Upper lobe of left lung (tissue), 4 donors: Measurements from ENCODE around the gene RGSL1.

Experiments used
- EP300 ChIP-seq, 4 donors: sonication (generic); formaldehyde crosslinking; IDR thresholded peaks; one replicate each; pipeline ENCODE4 v1.5.1; 2017; ENCODE audit warnings: antibody characterized with exemption in 4 of 4, control low read depth in 2 of 4
- POLR2A ChIP-seq, 4 donors: fragments of 450-650 bp; IDR thresholded peaks; one replicate each; pipeline ENCODE4 v1.5.1; 2016 to 2017; ENCODE audit warnings: antibody characterized with exemption in 4 of 4, mild to moderate bottlenecking in 2 of 4
- TF ChIP-seq, protein P1 (sequence below), 6 experiments: fragments of 450-650 bp in 4 of 6; fragments of 200-600 bp in 2 of 6; sonication (generic) in 2 of 6; IDR thresholded peaks; one replicate each; pipeline ENCODE4 v1.5.1; 2016 to 2019; ENCODE audit warnings: antibody characterized with exemption in 6 of 6

GRCh38 chr1:182574156-182574555 lies 124.2 kb downstream of the RGSL1 start:
- TF ChIP-seq, protein P1, sequence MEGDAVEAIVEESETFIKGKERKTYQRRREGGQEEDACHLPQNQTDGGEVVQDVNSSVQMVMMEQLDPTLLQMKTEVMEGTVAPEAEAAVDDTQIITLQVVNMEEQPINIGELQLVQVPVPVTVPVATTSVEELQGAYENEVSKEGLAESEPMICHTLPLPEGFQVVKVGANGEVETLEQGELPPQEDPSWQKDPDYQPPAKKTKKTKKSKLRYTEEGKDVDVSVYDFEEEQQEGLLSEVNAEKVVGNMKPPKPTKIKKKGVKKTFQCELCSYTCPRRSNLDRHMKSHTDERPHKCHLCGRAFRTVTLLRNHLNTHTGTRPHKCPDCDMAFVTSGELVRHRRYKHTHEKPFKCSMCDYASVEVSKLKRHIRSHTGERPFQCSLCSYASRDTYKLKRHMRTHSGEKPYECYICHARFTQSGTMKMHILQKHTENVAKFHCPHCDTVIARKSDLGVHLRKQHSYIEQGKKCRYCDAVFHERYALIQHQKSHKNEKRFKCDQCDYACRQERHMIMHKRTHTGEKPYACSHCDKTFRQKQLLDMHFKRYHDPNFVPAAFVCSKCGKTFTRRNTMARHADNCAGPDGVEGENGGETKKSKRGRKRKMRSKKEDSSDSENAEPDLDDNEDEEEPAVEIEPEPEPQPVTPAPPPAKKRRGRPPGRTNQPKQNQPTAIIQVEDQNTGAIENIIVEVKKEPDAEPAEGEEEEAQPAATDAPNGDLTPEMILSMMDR (IDR thresholded peaks at IDR 0.05), result no peak
- no peak for TF ChIP-seq EP300 (IDR thresholded peaks at IDR 0.05)
- no peak for TF ChIP-seq POLR2A (IDR thresholded peaks at IDR 0.05)
